H1 (cell line): ENCODE data around the gene GLIPR2. TPM values are rescaled to one million over a fixed set of nuclear protein-coding genes. Genes with fewer than 3 reads are reported as not detected.

Source experiments
- CTCF ChIA-PET: fragments of 300-600 bp; sonication (Branson Sonifier 250); formaldehyde crosslinking; loops from one replicate; lab custom pipeline; 2021; ENCODE audit not compliant: partially characterized antibody; lab: Charles Lee
- POLR2A ChIA-PET: fragments of 300-600 bp; sonication (Branson Sonifier 250); formaldehyde crosslinking; loops from one replicate; lab custom pipeline; 2021; ENCODE audit warnings: inconsistent platforms; ENCODE audit not compliant: partially characterized antibody; lab: Charles Lee
- DNase-seq, 2 experiments: peaks; one replicate each; pipeline versions ENCODE4 v3.0.0 to v3.0.0-alpha.2; 2010 to 2022; ENCODE audit warnings: low spot score in 2 of 2, low read depth in 1 of 2, mixed read lengths in 1 of 2
- FAIRE-seq: peaks from 2 replicates; lab custom pipeline; 2011; peaks lifted over from hg19 to GRCh38; lab: Jason Lieb, UNC
- H2AFZ ChIP-seq: 2 replicates; pipeline ENCODE4 v1.8.1; 2012; ENCODE audit warnings: low read length, inconsistent platforms
- H2AK5ac ChIP-seq: 2 replicates; pipeline ENCODE4 v1.6.1; 2013; ENCODE audit warnings: low read depth, low read length
- H2BK120ac ChIP-seq: replicated peaks from 2 replicates; pipeline ENCODE3; 2013; ENCODE audit warnings: low read depth, low read length, inconsistent platforms
- H2BK12ac ChIP-seq: 2 replicates; pipeline ENCODE4 v1.6.1; 2013; ENCODE audit warnings: low read depth, low read length
- H2BK15ac ChIP-seq: 2 replicates; pipeline ENCODE4 v1.6.1; 2013; ENCODE audit warnings: low read length
- H2BK20ac ChIP-seq: 2 replicates; pipeline ENCODE4 v1.6.1; 2013; ENCODE audit warnings: low read length
- H2BK5ac ChIP-seq: 2 replicates; pipeline ENCODE4 v1.6.1; 2013; ENCODE audit warnings: low read depth, low read length
- H3K14ac ChIP-seq: 2 replicates; pipeline ENCODE4 v1.6.1; 2013; ENCODE audit warnings: inconsistent platforms; ENCODE audit not compliant: insufficient read length
- H3K18ac ChIP-seq: 2 replicates; pipeline ENCODE4 v1.6.1; 2013; ENCODE audit warnings: low read length; ENCODE audit errors: extremely low read depth
- H3K23ac ChIP-seq: 2 replicates; pipeline ENCODE4 v1.6.1; 2013; ENCODE audit warnings: inconsistent platforms; ENCODE audit not compliant: insufficient read length
- H3K23me2 ChIP-seq: 2 replicates; pipeline ENCODE4 v1.6.1; 2013; ENCODE audit warnings: low read depth, low read length
- H3K27ac ChIP-seq: 2 replicates; pipeline ENCODE4 v1.6.1; 2011; ENCODE audit warnings: low read depth, low read length, inconsistent platforms
- H3K27me3 ChIP-seq, 4 experiments: replicated peaks in 1 of 4; 1 replicate in 1 of 4; 2 replicates in 3 of 4; pipeline versions ENCODE4 v1.6.1 to v1.8.1; 2011 to 2013; ENCODE audit warnings: low read length in 3 of 4, mild to moderate bottlenecking in 3 of 4, inconsistent platforms in 2 of 4, mixed read lengths in 2 of 4, moderate library complexity in 1 of 4; ENCODE audit not compliant: control insufficient read depth in 3 of 4, insufficient read depth in 3 of 4; ENCODE audit errors: extremely low read depth in 1 of 4
- H3K36me3 ChIP-seq, 4 experiments: 2 replicates each; pipeline versions ENCODE4 v1.6.1 to v1.8.1; 2011 to 2013; ENCODE audit warnings: mild to moderate bottlenecking in 4 of 4, low read length in 3 of 4, moderate library complexity in 2 of 4, control low read depth in 1 of 4, inconsistent platforms in 1 of 4; ENCODE audit not compliant: insufficient read depth in 4 of 4, control insufficient read depth in 2 of 4
- H3K4ac ChIP-seq: replicated peaks from 2 replicates; pipeline ENCODE3; 2013; ENCODE audit warnings: low read length, low read depth, mixed read lengths, inconsistent platforms; ENCODE audit not compliant: insufficient read length
- H3K4me1 ChIP-seq, 4 experiments: replicated peaks in 1 of 4; 1 replicate in 1 of 4; 2 replicates in 3 of 4; pipeline versions ENCODE4 v1.6.1 to v1.8.1; 2011 to 2013; ENCODE audit warnings: low read length in 3 of 4, inconsistent platforms in 2 of 4, mixed read lengths in 1 of 4; ENCODE audit not compliant: insufficient read depth in 4 of 4, control insufficient read depth in 3 of 4
- H3K4me2 ChIP-seq, 2 experiments: 2 replicates each; pipeline versions ENCODE4 v1.6.1 to v1.8.1; 2011 to 2013; ENCODE audit warnings: low read depth in 2 of 2, low read length in 2 of 2, control low read depth in 1 of 2, inconsistent platforms in 1 of 2, mild to moderate bottlenecking in 1 of 2; ENCODE audit not compliant: insufficient read depth in 1 of 2
- H3K4me3 ChIP-seq, 4 experiments: fragments of 200-600, 300-600 bp in 1 of 4; sonication (generic), shearing (Covaris generic), sonication (Bioruptor Twin) in 1 of 4; 2 replicates each; pipeline versions ENCODE4 v1.5.1 to v1.8.1; 2011 to 2016; ENCODE audit warnings: low read length in 4 of 4, low read depth in 3 of 4, control low read depth in 2 of 4, inconsistent platforms in 2 of 4, mild to moderate bottlenecking in 2 of 4, mixed read lengths in 1 of 4, moderate library complexity in 1 of 4; ENCODE audit not compliant: insufficient read depth in 2 of 4; ENCODE audit errors: extremely low read depth in 1 of 4
- H3K56ac ChIP-seq: replicated peaks from 2 replicates; pipeline ENCODE3; 2013; ENCODE audit warnings: low read depth, mild to moderate bottlenecking, mixed read lengths, low read length, inconsistent platforms; ENCODE audit not compliant: insufficient read length
- H3K79me1 ChIP-seq: 2 replicates; pipeline ENCODE4 v1.6.1; 2013; ENCODE audit warnings: low read depth, low read length, control low read depth
- H3K79me2 ChIP-seq, 2 experiments: 2 replicates each; pipeline versions ENCODE4 v1.6.1 to v1.8.1; 2012 to 2013; ENCODE audit warnings: low read length in 2 of 2, mild to moderate bottlenecking in 2 of 2, inconsistent platforms in 1 of 2; ENCODE audit not compliant: insufficient read depth in 2 of 2, control insufficient read depth in 1 of 2
- H3K9ac ChIP-seq, 4 experiments: replicated peaks in 1 of 4; 1 replicate in 1 of 4; 2 replicates in 3 of 4; pipeline versions ENCODE4 v1.6.1 to v1.8.1; 2011 to 2013; ENCODE audit warnings: low read depth in 3 of 4, low read length in 3 of 4, control low read depth in 2 of 4, mild to moderate bottlenecking in 2 of 4, moderate library complexity in 2 of 4, inconsistent platforms in 1 of 4; ENCODE audit errors: extremely low read depth in 1 of 4
- H3K9me3 ChIP-seq, 2 experiments: 2 replicates each; pipeline versions ENCODE4 v1.6.1 to v1.8.1; 2012 to 2013; ENCODE audit warnings: mild to moderate bottlenecking in 2 of 2, moderate library complexity in 2 of 2, control low read depth in 1 of 2, inconsistent platforms in 1 of 2, low read depth in 1 of 2, low read length in 1 of 2, mixed read lengths in 1 of 2; ENCODE audit not compliant: insufficient read depth in 2 of 2
- H4K20me1 ChIP-seq, 2 experiments: replicated peaks in 1 of 2; 2 replicates each; pipeline versions ENCODE3 to v1.8.1; 2011 to 2013; ENCODE audit warnings: inconsistent platforms in 2 of 2, low read length in 2 of 2, mild to moderate bottlenecking in 1 of 2; ENCODE audit not compliant: insufficient read depth in 2 of 2, control insufficient read depth in 1 of 2
- H4K5ac ChIP-seq: 2 replicates; pipeline ENCODE4 v1.6.1; 2013; ENCODE audit warnings: low read length, low read depth, mixed read lengths, inconsistent platforms; ENCODE audit not compliant: insufficient read length
- H4K8ac ChIP-seq: 2 replicates; pipeline ENCODE4 v1.8.0; 2013; ENCODE audit warnings: mild to moderate bottlenecking, moderate library complexity, low read length, inconsistent platforms; ENCODE audit not compliant: insufficient read depth; ENCODE audit errors: extremely low read depth
- H4K91ac ChIP-seq: replicated peaks from 2 replicates; pipeline ENCODE3; 2013; ENCODE audit warnings: low read length, mixed read lengths, inconsistent platforms; ENCODE audit not compliant: insufficient read length
- GTF2F1 ChIP-seq: IDR thresholded peaks from 2 replicates; pipeline ENCODE4 v1.6.1; 2012; ENCODE audit warnings: low read depth, low read length, improper control_type of control experiment, borderline replicate concordance
- HDAC6 ChIP-seq: IDR thresholded peaks from one replicate; pipeline ENCODE4 v1.7.1; 2012; ENCODE audit warnings: low read depth, mild to moderate bottlenecking, inconsistent platforms, low read length, moderate library complexity
- NANOG ChIP-seq: IDR thresholded peaks from 2 replicates; pipeline ENCODE4 v1.6.1; 2011; ENCODE audit warnings: low read length, low read depth, mild to moderate bottlenecking, inconsistent platforms; ENCODE audit not compliant: insufficient read depth, poor library complexity, severe bottlenecking
- WGBS, 2 experiments: shearing (Covaris generic) in 1 of 2; methylation state at CpG; one replicate each; pipeline versions ENCODE4 v1.1.6 to v1.1.7; 2013 to 2015; ENCODE audit warnings: low lambda C conversion rate in 2 of 2, mixed read lengths in 2 of 2, inconsistent platforms in 1 of 2, low coverage in 1 of 2, missing lambda C conversion rate in 1 of 2; ENCODE audit not compliant: insufficient replicate concordance in 2 of 2, insufficient coverage in 1 of 2, insufficient read length in 1 of 2; ENCODE audit errors: extremely low coverage in 1 of 2, missing lambda C conversion rate in 1 of 2; 5-methylcytosine and 5-hydroxymethylcytosine counted together
- polyA plus RNA-seq, 7 experiments: library from polyadenylated mRNA; depleted of rRNA in 3 of 7; stranded (reverse) in 5 of 7; unstranded in 2 of 7; fragments of >200 nt in 5 of 7; fragments of 200-250 nt in 2 of 7; gene quantifications; 1 replicate in 5 of 7; 2 replicates in 1 of 7; 4 replicates in 1 of 7; pipeline versions ENCODE4 v1.2.1 to v1.2.3, GENCODE V29; 2011 to 2013; ENCODE audit warnings: missing spikeins in 2 of 7, mixed read lengths in 2 of 7
- total RNA-seq: library from RNA; stranded (reverse); fragmentation: NEBNext Ultra II Directional; extraction: Animal tissue kit (Norgen Biotek cat#: 25700); gene quantifications from 2 replicates; pipeline ENCODE4 v1.2.1, GENCODE V29; 2021

GLIPR2 gene
- total and polyA plus RNA-seq, 2 of the 8 experiments (the other 6 are each of a cell fraction or from before 2014, with no cell fraction given): 7.9 to 12.0 TPM

- Histone ChIP-seq H3K9me3 (no peaks in the 10 kb centered on the region), H3K9ac (peak overlapping the region in 1 of 4 experiments; percentile 16; a peak in 1 of 7 replicates), H3K27ac (no peak overlapping the region), H4K8ac (no peak overlapping the region), H2BK120ac (no peak overlapping the region), H4K91ac (no peak overlapping the region), H3K4ac (no peak overlapping the region), H2BK20ac (no peak overlapping the region), H2BK15ac (no peak overlapping the region), H3K27me3 (no peaks in the 10 kb centered on the region), H3K79me1 (peaks cover 9% of the 10 kb centered on the region), H2AK5ac (no peak overlapping the region), H3K4me1 (peaks cover 6 to 12% (median 10%) of the 10 kb centered on the region in 4 experiments; a peak in 6 of 7 replicates), H3K18ac (no peak overlapping the region), H2BK5ac (no peak overlapping the region), H3K23ac (no peak overlapping the region), H3K23me2 (peaks cover 8% of the 10 kb centered on the region), H3K56ac (no peak overlapping the region), H3K79me2 (peaks cover 36 to 61% of the 10 kb centered on the region in 2 experiments), H3K4me2 (peak overlapping the region; percentile 95 to 99), H3K4me3 (peak overlapping the region; percentile 86 to 98 (median 97); a peak in 7 of 8 replicates), H4K5ac (no peak overlapping the region), H3K14ac (no peak overlapping the region), H2BK12ac (no peak overlapping the region), H3K36me3 (peaks cover 0 to 5% (median 2%) of the 10 kb centered on the region in 4 experiments; a peak in 2 of 8 replicates), H4K20me1 (peaks cover 17 to 19% of the 10 kb centered on the region in 2 experiments), H2AFZ (no peak overlapping the region)
- WGBS, 2 experiments: 83% methylated on average over 4 of the region's 4 CpGs; no CpG with 5 or more reads in 1 of the 2 experiments
- POLR2A ChIA-PET: interaction anchor here (1.2 to 3.4 kb wide), 7 partner anchors 13 to 136 kb away, joined by 5 to 10 read pairs (median 7); partner anchors contain the start of gene GNE
- DNase-seq (no peak), FAIRE-seq (no peak)
- no peak for TF ChIP-seq HDAC6
- TF ChIP-seq GTF2F1: no peak
- no peak for TF ChIP-seq NANOG
- CTCF ChIA-PET: interaction anchor here (0.6 to 5.5 kb wide), 5 partner anchors 12 to 289 kb away, joined by 3 to 38 read pairs (median 5); no protein-coding TSS in a partner anchor
These were observed 55.7 kb downstream of the GLIPR2 start for GRCh38 chr9:36192196-36192595.
